Omental fat pad (tissue), 4 donors: ENCODE measurements around the gene HDGFL2. TPM values are rescaled to one million over a fixed set of nuclear protein-coding genes. Genes with fewer than 3 reads are reported as not detected.
"Not testable (repeated sequence)": the region's sequence is repeated elsewhere in the genome, so short reads cannot be mapped to it uniquely, and the experiment has no call there.

Experiments
- ATAC-seq: fragments of 150-250 bp; one replicate; pipeline ENCODE4 v1.9.1; 2016; ENCODE audit warnings: mild to moderate bottlenecking, moderate library complexity; ENCODE audit not compliant: low FRiP score
- DNase-seq: peaks from one replicate; pipeline ENCODE4 v3.0.0-alpha.2; 2019; ENCODE audit warnings: low spot score
- total RNA-seq, 4 donors: library from RNA; depleted of rRNA; stranded (reverse); fragments of >200 nt; gene quantifications; one replicate each; pipeline ENCODE4 v1.1.0, GENCODE V29; 2016
- TF ChIP-seq, protein P1 (sequence below), 3 donors: fragments of 450-650 bp; IDR thresholded peaks; one replicate each; pipeline ENCODE4 v1.5.1; 2016 to 2017; ENCODE audit warnings: antibody characterized with exemption in 3 of 3, mild to moderate bottlenecking in 3 of 3, moderate library complexity in 2 of 3

HDGFL2 gene
- total RNA-seq, 4 donors from 2014 or later, result 17.3 to 40.8 (median 25.2) TPM

DNA sequence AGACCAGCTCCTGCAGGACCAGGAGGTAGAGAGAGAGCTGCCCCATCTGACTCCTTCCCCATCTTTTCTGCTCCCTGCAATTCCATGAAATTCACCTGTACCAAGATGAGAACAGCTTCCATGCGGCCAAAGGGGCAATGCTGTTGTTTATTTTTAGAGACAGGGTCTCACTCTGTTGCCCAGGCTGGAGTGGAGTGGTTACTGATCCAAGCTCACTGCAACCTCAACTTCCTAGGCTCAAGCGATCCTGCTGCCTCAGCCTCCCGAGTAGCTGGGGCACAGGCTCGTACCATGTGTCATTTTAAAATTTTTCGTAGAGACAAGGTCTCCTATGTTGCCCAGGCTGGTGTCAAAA is 49.8 kb downstream of the HDGFL2 start:
- ATAC-seq (no peak), DNase-seq (no peak)
- TF ChIP-seq, protein P1, sequence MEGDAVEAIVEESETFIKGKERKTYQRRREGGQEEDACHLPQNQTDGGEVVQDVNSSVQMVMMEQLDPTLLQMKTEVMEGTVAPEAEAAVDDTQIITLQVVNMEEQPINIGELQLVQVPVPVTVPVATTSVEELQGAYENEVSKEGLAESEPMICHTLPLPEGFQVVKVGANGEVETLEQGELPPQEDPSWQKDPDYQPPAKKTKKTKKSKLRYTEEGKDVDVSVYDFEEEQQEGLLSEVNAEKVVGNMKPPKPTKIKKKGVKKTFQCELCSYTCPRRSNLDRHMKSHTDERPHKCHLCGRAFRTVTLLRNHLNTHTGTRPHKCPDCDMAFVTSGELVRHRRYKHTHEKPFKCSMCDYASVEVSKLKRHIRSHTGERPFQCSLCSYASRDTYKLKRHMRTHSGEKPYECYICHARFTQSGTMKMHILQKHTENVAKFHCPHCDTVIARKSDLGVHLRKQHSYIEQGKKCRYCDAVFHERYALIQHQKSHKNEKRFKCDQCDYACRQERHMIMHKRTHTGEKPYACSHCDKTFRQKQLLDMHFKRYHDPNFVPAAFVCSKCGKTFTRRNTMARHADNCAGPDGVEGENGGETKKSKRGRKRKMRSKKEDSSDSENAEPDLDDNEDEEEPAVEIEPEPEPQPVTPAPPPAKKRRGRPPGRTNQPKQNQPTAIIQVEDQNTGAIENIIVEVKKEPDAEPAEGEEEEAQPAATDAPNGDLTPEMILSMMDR (IDR thresholded peaks at IDR 0.05), result no peak

- TF ChIP-seq, protein P1 (IDR thresholded peaks at IDR 0.05), result no peak
- ATAC-seq (no peak), DNase-seq (no peak)
Observed at GRCh38 chr19:4522291-4523002, 50.4 kb downstream of the HDGFL2 start.

- no peak for DNase-seq
- TF ChIP-seq, protein P1 (IDR thresholded peaks at IDR 0.05), result no peak
- ATAC-seq, result no peak
Observed at GRCh38 chr19:4523306-4524110, 51.4 kb downstream of the HDGFL2 start.

GRCh38 chr19:4524808-4525562 is 52.9 kb downstream of the HDGFL2 start:
- DNase-seq (peak; percentile 68), ATAC-seq (no peak)
- TF ChIP-seq, protein P1 (IDR thresholded peaks at IDR 0.05), result no peak

- ATAC-seq (no peak), DNase-seq (no peak)
- TF ChIP-seq, protein P1 (IDR thresholded peaks at IDR 0.05), result no peak
Observed at GRCh38 chr19:4525563-4526002, 53.5 kb downstream of the HDGFL2 start.

- not testable (repeated sequence) for ATAC-seq, DNase-seq
Observed at GRCh38 chr19:4527377-4527776, 55.3 kb downstream of the HDGFL2 start.

GRCh38 chr19:4528843-4529242 is 56.7 kb downstream of the HDGFL2 start:
- ATAC-seq (no peak), DNase-seq (no peak)
- TF ChIP-seq, protein P1 (IDR thresholded peaks at IDR 0.05), result no peak
